HEK293T (cell line): ENCODE data around the gene GMPR2.

Experiments used
- ARNT ChIP-seq: fragments of 450-650 bp; IDR thresholded peaks from 2 replicates; pipeline ENCODE4 v1.6.1; 2017; ENCODE audit warnings: mild to moderate bottlenecking
- ELF4 ChIP-seq: fragments of 450-650 bp; IDR thresholded peaks from 2 replicates; pipeline ENCODE4 v1.6.1; 2017; ENCODE audit warnings: antibody characterized with exemption
- FOXM1 ChIP-seq: fragments of 450-650 bp; IDR thresholded peaks from 2 replicates; pipeline ENCODE4 v1.6.1; 2017; ENCODE audit warnings: mild to moderate bottlenecking, borderline replicate concordance
- ZNF384 ChIP-seq: fragments of 450-650 bp; IDR thresholded peaks from 2 replicates; pipeline ENCODE4 v1.6.1; 2016

GRCh38 chr14:24258119-24258518 is 25.4 kb downstream of the GMPR2 start:
- no peak for TF ChIP-seq FOXM1
- TF ChIP-seq ZNF384, result no peak
- TF ChIP-seq ARNT, result no peak
- no peak for TF ChIP-seq ELF4
